Testis (tissue), 2 donors: ENCODE data around the gene CTDNEP1.

Source experiments
- CTCF ChIP-seq, 3 experiments: fragments of 450-650 bp in 2 of 3; fragments of 200-600 bp in 1 of 3; sonication (generic) in 1 of 3; IDR thresholded peaks; one replicate each; pipeline ENCODE4 v1.5.1; 2016 to 2019; ENCODE audit warnings: antibody characterized with exemption in 3 of 3, mild to moderate bottlenecking in 2 of 3, moderate library complexity in 1 of 3
- POLR2A ChIP-seq: fragments of 450-650 bp; IDR thresholded peaks from one replicate; pipeline ENCODE4 v1.6.1; 2017; ENCODE audit warnings: antibody characterized with exemption, mild to moderate bottlenecking, moderate library complexity

DNA sequence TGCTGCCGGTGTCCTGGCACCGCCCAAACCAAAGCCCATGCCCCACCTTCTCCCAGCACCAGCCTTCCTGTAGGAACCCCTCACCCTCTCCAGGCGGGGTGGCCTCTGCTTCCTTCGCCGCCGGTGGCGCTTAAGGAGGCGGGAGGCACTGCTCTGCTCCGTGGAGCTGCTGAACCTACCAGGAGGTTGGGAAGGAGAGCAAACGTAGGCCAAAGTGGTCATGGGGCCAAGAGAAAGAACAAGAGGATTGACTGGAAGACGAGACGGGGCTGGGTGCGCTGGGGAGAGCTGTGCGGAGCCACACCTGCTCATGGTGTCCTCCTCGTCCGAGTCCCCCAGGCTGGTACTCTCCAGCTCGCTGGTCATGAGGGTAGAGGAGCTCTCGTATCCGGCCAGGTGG lies 22.0 kb downstream of the CTDNEP1 start:
- TF ChIP-seq CTCF (IDR thresholded peaks at IDR 0.05) (no peak), POLR2A (no peak)
